GM21390 (cell line): ENCODE measurements around the gene KLHL26.

Source experiments
- ATAC-seq: cut with Tn5 transposase; IDR thresholded peaks from one replicate; pipeline ENCODE4 v1.9.1; 2021; ENCODE audit not compliant: unreplicated experiment

Gene KLHL26

DNA sequence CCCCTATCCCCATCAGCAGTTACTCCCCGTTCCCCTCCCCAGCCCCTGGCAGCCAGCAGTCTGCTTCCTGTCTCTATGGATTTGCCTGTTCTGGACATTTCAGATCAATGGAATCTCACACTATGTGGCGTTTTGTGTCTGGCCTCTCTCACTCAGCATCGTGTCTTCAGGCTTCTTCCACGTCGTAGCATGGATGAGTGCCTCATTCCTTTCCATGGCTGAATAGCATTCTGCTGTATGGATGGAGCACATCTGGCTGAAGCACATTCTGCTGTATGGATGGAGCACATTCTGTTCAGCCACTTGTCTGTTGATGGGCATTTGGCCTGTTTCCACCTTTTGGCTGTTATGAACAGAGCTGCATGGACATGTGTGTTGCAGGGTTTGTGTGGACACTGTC, 76.2 kb downstream of the KLHL26 start:
- ATAC-seq = no peak

DNA sequence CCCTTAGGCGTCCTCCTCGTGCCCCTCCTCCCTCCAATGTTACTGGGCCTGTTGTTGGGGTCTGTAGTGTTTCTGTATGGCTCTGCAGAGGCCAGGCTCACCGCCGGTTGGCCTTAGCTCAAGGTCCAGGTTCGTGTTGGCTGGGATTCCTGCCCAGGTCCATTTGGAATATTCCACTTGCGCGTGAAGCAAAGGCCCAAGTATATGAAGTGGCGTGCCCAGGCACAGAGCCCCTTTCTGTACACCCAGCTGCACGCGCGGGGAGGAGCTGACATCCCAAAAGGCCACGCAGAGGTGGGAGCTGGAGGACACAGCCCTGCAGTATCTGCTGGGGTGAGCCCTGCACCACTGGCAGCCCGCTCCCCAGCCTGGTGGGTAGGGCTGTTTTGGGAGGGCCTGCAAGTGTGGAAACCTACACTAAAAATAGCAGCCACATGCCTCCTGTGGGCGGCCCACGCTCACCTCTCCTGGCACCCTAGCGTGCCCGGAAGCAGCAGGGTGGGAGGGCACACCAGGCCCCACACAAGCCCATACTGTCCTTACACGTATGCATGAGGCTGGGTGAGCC, 76.8 kb downstream of the KLHL26 start:
- ATAC-seq = no peak

DNA sequence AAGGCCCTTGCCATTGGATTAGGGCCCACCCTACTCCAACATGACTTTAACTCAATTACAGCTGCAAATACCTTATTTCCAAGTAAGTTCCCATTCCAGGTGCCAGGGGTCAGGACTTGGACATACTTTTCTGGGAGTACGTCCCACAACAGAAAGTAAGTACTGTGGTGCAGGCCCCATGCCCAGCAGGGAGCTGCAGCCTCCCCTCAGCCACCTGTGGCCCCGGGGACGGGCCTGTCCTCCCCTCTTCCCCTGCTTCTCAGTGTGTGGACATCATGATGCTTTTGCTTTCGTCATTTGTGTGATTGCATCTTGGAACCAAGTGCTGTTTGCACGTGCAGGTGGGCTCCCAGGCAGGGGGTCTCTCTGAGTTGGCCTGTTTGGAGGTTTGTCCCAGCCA, 78.6 kb downstream of the KLHL26 start:
- ATAC-seq = no peak

DNA sequence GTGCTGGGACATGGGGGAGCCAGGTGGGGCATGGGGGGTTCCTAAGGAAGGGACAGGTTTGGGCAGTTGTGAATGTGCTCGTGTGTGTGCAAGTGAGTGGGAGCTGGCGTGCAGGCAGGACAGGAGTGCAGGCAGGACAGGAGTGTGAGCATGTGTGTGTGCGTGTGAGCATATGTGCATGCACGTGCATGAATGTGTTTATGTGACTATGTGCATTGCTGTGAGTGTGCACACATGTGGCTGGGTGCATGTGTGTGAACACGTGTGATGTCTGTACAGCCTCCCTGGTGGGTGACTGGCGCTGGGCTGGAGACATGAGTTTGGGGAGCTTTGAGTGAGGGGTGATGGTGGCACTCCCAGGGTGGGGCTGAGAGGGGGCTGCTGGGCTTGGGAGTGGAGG, 80.0 kb downstream of the KLHL26 start:
- ATAC-seq = no peak

GRCh38 chr19:18717601-18718000, 80.8 kb downstream of the KLHL26 start:
- no peak for ATAC-seq

GRCh38 chr19:18718015-18718526, 81.2 kb downstream of the KLHL26 start:
- no peak for ATAC-seq

- no peak for ATAC-seq
Observed at GRCh38 chr19:18718846-18719458, 82.1 kb downstream of the KLHL26 start.

DNA sequence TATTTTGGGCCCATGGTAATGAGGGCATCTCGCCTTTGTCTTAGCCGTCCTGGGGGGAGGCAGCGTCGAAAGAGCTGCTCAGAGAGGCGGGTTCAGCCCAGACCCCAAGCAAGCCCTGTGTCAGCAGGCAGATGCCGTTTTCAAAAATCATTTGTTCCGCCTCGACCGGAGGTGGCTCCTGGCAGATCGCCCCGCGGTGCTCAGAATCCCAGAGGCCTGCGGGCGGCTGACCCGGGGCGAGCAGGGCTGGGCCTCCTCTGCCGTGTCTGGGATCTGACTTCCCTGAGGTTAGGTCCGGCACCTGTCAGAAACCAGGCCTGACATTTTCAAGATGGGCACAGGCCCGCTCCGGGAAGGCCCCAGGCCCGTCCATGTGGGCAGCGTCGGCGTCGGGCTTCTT, 82.7 kb downstream of the KLHL26 start:
- ATAC-seq = no peak
